Epidermal melanocyte (primary cell): ENCODE measurements around the gene HLTF.
"Not testable (repeated sequence)": the region's sequence is repeated elsewhere in the genome, so short reads cannot be mapped to it uniquely, and the experiment has no call there.

Source experiments
- DNase-seq: peaks from one replicate; pipeline ENCODE4 v3.0.0; 2011; ENCODE audit warnings: low spot score; ENCODE audit not compliant: insufficient read length

HLTF gene

GRCh38 chr3:148992027-148992634, 94.2 kb downstream of the HLTF start:
- DNase-seq = no peak

GRCh38 chr3:148991219-148992026, 94.9 kb downstream of the HLTF start, which contains the start of gene GYG1:
Gene GYG1, plus strand, starts transcription at chr3:148991540. Its CDS starts 101 bp downstream, at chr3:148991641.
- peak; percentile 83 for DNase-seq

GRCh38 chr3:148990236-148990635, 96.1 kb downstream of the HLTF start:
- no peak for DNase-seq

GRCh38 chr3:148987551-148987950, 98.8 kb downstream of the HLTF start:
- not testable (repeated sequence) for DNase-seq

- DNase-seq = no peak
These were observed 105.1 kb downstream of the HLTF start for GRCh38 chr3:148981273-148981672.
